ENCODE data around the gene ACOXL. TPM values are rescaled to one million over a fixed set of nuclear protein-coding genes. Genes with fewer than 3 reads are reported as not detected.

ACOXL gene
- total RNA-seq, 2 donors from 2014 or later = not detected

- no peaks in the 10 kb centered on the region for H3K27me3 ChIP-seq (replicated peaks; ENCODE audit: insufficient read depth)
- ATAC-seq (ENCODE audit: insufficient number of reproducible peaks, low FRiP score, low read depth) (no peak), DNase-seq (ENCODE audit: low spot score) (no peak)
- no peak overlapping the region for H3K4me3 ChIP-seq
- H3K9me3 ChIP-seq = no peaks in the 10 kb centered on the region
- no peaks in the 10 kb centered on the region for H3K36me3 ChIP-seq
- H3K27ac ChIP-seq = no peak overlapping the region
- TF ChIP-seq CTCF (IDR thresholded peaks at IDR 0.05) = no peak
- no peaks in the 10 kb centered on the region for H3K4me1 ChIP-seq (ENCODE audit: control insufficient read depth in 1 of 2, low read depth in 2 of 2)
Observed at GRCh38 chr2:111032721-111033429, 300.5 kb downstream of the ACOXL start.

GRCh38 chr2:111034146-111034545 is 301.8 kb downstream of the ACOXL start:
- H3K4me1 ChIP-seq (ENCODE audit: control insufficient read depth in 1 of 2, low read depth in 2 of 2) = no peaks in the 10 kb centered on the region
- H3K9me3 ChIP-seq = no peaks in the 10 kb centered on the region
- H3K27me3 ChIP-seq (replicated peaks; ENCODE audit: insufficient read depth) = no peaks in the 10 kb centered on the region
- no peak overlapping the region for H3K27ac ChIP-seq
- no peaks in the 10 kb centered on the region for H3K36me3 ChIP-seq
- no peak for ATAC-seq (ENCODE audit: insufficient number of reproducible peaks, low FRiP score, low read depth)
- TF ChIP-seq CTCF (IDR thresholded peaks at IDR 0.05) = no peak
- no peak overlapping the region for H3K4me3 ChIP-seq
- no peak for DNase-seq (ENCODE audit: low spot score)

- Histone ChIP-seq H3K36me3 (no peaks in the 10 kb centered on the region), H3K27ac (no peak overlapping the region), H3K9me3 (no peaks in the 10 kb centered on the region), H3K4me1 (ENCODE audit: control insufficient read depth in 1 of 2, low read depth in 2 of 2) (no peaks in the 10 kb centered on the region), H3K27me3 (replicated peaks; ENCODE audit: insufficient read depth) (no peaks in the 10 kb centered on the region), H3K4me3 (no peak overlapping the region)
- ATAC-seq (ENCODE audit: insufficient number of reproducible peaks, low FRiP score, low read depth) (no peak), DNase-seq (ENCODE audit: low spot score) (no peak)
- no peak for TF ChIP-seq CTCF (IDR thresholded peaks at IDR 0.05)
Observed at GRCh38 chr2:111034606-111035005, 302.2 kb downstream of the ACOXL start.

GRCh38 chr2:111035830-111036441 is 303.6 kb downstream of the ACOXL start:
- DNase-seq (ENCODE audit: low spot score) = no peak
- Histone ChIP-seq H3K27me3 (replicated peaks; ENCODE audit: insufficient read depth) (no peaks in the 10 kb centered on the region), H3K27ac (no peak overlapping the region), H3K36me3 (no peaks in the 10 kb centered on the region), H3K4me3 (no peak overlapping the region), H3K4me1 (ENCODE audit: control insufficient read depth in 1 of 2, low read depth in 2 of 2) (no peaks in the 10 kb centered on the region), H3K9me3 (no peaks in the 10 kb centered on the region)
- no peak for ATAC-seq (ENCODE audit: insufficient number of reproducible peaks, low FRiP score, low read depth)
- no peak for TF ChIP-seq CTCF (IDR thresholded peaks at IDR 0.05)

GRCh38 chr2:111037128-111037527 is 304.8 kb downstream of the ACOXL start:
- TF ChIP-seq CTCF (IDR thresholded peaks at IDR 0.05) = no peak
- ATAC-seq (ENCODE audit: insufficient number of reproducible peaks, low FRiP score, low read depth) = no peak
- no peak overlapping the region for H3K27ac ChIP-seq
- H3K36me3 ChIP-seq = no peaks in the 10 kb centered on the region
- no peak for DNase-seq (ENCODE audit: low spot score)
- no peak overlapping the region for H3K4me3 ChIP-seq
- no peaks in the 10 kb centered on the region for H3K9me3 ChIP-seq
- no peaks in the 10 kb centered on the region for H3K27me3 ChIP-seq (replicated peaks; ENCODE audit: insufficient read depth)
- no peaks in the 10 kb centered on the region for H3K4me1 ChIP-seq (ENCODE audit: control insufficient read depth in 1 of 2, low read depth in 2 of 2)

Measured in thoracic aorta (tissue), 2 donors.